GM10266 (cell line): Measurements from ENCODE around the gene SOX1.

ENCODE experiments used
- DNase-seq: peaks from one replicate; pipeline ENCODE4 v3.0.0; 2012; ENCODE audit errors: extremely low spot score
- CTCF ChIP-seq: IDR thresholded peaks from 2 replicates; pipeline ENCODE4 v1.5.1; 2012; ENCODE audit warnings: mild to moderate bottlenecking, low read depth; ENCODE audit not compliant: control insufficient read depth, insufficient read depth; ENCODE audit errors: missing control alignments

Gene SOX1

GRCh38 chr13:112119192-112120030, 52.5 kb downstream of the SOX1 start:
- DNase-seq: no peak
- TF ChIP-seq CTCF: no peak

DNA sequence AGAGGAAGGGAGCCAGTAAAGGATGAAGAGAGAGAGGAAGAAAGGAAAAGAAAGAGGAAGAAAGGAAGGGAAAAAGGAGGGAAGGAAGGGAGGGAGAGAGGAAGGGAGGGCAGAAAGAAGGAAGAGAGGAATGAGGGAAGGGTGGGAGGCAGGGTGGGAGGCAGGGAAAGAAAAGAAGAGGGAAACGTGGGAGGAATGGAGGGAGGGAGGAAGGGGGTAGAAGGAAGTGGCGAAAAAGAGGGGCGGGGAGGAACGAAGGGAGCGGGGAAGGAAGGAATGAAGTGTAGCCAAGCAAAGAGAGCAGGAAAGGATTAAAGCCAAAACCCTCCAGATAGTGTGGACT, 53.1 kb downstream of the SOX1 start:
- TF ChIP-seq CTCF: no peak
- no peak for DNase-seq
